GM03348 (cell line): ENCODE data around the gene LYPD3.
A peak's percentile ranks its signal among the peaks of the same experiment; 100 is the strongest.

Experiments used
- DNase-seq: peaks from one replicate; pipeline ENCODE4 v3.0.0; 2012; ENCODE audit warnings: low spot score

LYPD3 gene

DNA sequence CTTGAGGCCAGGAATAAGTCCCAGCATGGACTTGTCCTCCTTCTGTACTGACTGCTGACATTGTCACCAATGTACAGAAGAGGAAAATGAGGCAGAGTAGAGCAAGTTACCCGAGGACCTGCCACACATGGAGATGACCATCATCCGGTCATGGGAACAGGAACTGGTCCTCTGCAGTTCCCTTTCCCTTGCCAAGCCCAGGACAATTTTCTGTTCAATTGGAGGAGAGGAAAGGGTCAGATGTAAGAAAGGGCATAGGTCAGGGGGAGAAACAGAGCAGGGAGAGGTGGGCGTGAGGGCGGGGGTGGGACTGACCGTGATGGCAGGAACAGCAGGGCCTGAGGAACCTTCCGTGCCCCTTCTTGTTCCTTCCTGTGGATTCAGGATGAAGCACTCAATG, 20.5 kb upstream of the LYPD3 start:
- no peak for DNase-seq

DNA sequence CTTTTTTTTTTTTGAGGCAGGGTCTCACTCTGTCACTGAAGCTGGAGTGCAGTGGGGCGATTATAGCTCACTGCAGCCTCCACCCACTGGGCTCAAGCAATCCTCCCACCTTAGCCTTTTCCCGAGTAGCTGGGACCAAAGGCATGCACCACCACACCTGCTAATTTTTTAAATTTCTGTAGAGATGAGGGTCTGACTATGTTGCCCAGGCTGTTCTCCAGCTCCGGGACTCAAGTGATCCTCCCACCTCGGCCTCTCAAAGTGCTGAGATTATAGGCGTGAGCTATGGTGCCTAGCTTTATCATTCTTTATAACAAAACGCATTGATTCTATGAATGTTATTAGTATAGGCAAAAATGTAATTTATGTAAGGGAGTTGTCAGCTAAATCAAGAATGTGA, 17.9 kb upstream of the LYPD3 start:
- no peak for DNase-seq

DNA sequence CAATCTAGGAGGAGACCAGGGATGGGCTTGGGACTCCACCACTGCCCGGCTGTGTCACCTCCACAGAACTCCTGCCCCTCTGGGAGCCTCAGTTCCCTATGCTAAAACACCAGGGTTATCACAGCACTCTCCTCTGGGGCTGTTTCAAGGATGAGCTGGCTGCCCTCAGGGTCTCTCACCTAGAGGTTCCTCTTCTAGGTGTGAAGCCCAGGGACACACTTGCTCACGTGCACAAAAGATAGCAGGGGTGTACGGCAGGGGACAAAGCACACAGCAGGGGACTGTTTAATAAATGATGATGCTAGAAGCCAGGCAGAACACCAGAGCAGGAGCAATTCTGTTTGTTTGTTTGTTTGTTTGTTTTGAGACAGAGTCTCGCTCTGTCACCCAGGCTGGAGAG, 16.8 kb upstream of the LYPD3 start:
- DNase-seq = no peak

DNA sequence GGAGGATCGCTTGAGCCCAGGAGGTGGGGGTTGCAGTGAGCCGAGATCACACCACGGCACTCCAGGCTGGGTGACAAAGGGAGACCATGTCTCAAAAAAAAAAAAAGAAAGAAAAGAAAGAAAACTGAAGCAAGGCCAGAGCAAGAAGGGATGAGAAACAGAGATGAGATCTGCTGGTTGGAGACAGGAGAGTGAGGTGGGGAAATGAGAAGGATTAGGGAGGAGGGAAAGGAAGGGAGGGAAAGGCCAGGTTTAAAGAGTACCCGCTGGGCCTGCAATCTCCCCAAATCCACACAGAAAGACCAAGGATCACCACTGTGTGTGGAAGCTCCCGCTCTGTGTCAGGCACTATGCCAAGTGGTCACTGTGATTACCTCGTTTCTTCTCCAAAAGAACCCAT, 16.3 kb upstream of the LYPD3 start:
- DNase-seq = no peak

DNA sequence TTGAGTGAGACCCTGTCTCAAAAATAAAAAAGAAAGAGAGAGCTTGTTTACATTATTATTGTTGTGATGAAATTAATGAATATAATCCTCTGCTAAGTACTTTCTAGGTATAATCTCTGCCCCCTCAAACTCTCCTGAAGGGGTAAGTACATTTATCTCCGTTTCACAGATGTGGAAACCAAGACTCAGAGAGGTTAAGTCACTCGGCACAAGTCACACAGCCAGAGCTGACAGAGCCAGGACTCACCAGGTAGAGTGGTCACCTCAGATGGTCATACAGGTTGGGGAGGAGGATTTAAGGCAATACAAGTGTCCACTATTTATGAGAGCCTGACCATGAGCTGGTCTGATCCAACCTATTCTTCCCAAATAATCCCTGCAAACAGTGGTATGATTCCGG, 15.2 kb upstream of the LYPD3 start:
- no peak for DNase-seq

DNA sequence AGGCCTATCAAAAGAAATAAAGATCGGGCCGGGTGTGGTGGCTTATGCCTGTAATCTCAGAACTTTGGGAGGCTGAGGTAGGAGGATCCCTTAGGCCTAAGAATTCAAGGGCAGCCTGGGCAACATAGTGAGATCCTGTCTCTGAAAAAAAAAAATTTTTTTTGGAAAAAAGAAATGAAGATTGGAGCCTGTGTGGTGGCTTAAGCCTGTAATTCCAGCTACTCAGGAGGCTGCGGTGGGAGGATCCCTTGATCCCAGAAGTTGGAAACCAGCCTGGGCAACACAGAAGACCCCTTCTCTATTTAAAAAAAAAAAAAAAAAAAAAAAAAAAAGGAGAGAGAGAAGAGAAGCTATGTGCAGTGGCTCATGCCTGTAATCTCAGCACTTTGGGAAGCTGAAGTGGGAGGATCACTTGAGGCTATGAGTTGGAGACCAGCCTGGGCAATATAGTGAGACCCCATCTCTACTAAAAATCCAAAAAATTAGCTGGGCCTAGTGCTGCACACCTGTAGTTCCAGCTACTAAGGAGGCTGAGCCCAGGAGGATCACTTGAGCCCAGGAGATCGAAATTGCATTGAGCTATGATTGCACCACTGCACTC, 14.7 kb upstream of the LYPD3 start:
- DNase-seq = no peak

DNA sequence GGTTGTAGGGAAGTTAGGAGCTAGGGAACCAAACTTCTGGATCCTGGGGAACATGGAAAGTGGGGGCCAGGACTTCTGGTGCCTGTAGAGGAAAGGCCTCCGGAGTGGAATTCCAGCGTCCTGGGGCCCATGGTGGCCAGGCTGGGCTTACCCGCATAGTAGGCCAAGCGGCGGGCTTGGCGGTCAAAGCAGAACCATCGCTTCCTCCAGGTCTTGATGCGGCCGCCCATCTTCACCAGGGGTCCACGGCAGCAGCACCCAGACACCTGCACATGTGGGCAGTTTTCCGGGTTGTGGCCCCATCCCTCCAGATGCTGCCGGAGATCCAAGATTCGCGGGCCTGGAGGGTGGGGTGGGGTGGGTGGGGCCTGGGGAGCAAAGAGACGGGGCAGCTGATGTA, 13.8 kb upstream of the LYPD3 start:
- DNase-seq = no peak

DNA sequence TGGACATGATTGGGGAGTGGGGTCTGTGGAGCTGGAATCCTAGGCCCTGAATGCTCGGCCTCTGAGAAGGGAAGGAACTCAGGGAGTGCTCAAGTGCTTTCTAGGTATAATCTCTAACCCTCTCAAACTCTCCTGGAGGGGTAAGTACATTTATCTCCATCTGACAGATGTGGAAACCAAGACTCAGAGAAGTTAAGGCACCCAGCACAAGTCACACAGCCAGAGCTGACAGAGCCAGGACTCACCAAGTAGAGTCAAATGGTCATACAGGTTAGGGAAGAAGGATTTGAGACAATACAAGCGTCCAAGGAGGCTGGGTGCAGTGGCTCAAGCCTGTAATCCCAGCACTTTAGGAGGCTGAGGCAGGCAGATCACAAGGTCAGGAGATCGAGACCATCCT, 12.9 kb upstream of the LYPD3 start:
- DNase-seq = no peak

DNA sequence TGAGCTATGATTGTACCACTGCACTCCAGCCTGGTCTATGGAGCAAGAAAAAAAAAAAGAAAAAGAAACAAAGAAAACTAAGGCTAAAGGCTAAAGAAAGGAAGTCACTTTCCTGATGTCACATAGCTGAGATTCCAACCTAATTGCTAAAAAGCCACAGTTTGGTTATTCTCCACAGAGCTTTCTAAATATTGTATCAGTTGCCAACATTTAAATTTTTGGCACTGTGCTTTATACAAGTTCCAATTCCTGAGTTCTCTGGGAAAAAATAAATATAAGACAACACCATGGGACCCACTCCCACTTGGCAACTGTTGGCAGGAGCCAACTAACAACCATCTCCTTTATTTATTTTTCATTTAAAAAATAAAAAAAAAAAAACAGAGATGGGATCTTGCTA, 11.2 kb upstream of the LYPD3 start:
- peak; percentile 83 for DNase-seq

DNA sequence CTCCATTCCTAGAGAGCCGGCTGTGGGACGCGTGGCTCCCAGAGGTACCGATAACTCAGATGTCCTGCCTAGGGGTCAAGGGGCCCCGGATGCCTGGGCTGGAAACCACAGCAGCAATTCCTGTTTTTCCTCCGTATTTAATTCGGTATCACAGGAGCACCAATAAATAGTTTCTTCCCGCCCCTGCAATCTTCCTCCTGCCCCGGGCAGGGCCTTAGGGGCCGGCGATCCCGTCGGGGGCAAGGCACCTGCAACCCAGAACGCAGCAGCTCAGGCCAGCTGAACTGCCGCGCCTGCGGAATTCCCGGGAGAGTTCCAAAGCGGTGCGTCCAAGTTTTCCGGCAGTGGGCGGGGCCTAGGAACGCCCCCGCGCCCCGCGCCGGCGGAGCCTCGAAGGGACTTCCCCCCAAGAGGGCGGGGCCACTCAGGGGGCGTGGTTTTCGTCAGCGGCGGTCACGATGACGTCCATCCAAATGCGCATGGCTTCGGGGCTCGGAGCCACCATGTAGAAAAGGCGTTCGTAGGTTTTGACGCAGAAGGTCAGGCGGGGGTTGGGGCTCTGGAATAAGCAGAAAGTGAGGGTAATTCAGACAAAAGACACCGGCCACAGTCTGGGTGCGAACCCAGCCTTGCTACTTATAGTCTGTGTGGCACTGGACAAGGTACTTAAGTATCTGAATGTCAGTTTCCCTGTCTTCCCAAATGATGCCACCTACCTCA, 9.7 kb upstream of the LYPD3 start:
- DNase-seq = peak; percentile 94

DNA sequence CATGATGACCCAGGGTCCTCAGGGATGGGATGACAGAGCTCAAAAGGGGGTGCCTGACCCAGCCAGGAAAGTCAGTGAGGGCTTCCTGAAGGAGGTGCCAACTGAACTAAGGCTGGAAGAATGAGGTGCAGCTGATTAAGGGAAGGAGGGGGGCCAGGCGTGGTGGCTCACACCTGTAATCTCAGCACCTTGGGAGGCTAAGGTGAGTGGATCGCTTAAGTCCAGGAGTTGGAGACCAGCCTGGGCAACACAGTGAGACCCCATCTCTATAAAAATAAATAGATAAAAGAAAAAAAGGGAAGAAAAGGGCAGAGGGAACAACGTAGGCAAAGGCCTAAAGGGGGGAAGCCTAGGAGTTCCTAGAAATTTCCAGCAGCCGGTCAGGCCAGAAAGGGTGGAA, 9.1 kb upstream of the LYPD3 start:
- DNase-seq = no peak

DNA sequence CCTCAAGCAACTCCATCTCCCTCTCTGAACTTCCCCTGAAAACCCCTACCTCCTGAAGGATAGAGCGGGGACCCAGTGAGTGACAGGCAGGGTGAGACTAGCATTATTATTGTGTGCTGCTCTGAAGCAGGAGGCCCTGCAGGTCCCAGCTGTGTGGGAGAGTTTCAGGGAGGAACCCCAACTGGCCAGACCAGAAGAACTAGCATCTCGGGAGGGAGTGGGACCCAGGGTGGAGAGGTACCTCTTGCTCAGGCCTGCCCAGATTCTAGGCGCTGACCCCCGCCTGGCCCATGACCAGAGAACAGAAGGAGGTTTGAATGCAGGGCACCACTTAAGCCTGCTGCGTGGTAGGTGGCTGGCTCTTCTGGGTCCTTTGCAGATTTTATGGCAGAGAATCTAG, 5.7 kb upstream of the LYPD3 start:
- no peak for DNase-seq

DNA sequence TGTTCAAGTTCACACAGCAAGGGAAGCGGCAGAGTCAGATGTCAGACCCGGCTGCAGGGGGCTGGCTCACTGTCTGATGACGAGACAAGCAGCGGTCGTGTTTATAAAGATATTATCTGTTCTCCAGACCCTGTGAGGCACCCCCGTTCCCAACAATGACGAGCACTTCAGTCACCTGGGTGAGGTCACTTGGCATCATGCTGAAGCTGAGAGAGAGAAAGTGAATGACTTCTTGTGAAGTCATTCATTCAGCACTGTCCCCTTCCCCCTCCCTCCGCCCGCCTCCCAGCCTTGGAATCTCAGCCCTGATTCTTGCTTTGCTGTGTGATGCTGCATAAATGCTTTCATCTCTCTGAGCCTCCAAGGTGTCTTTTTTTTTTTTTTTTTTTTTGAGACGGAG, 4.9 kb upstream of the LYPD3 start:
- DNase-seq = no peak

DNA sequence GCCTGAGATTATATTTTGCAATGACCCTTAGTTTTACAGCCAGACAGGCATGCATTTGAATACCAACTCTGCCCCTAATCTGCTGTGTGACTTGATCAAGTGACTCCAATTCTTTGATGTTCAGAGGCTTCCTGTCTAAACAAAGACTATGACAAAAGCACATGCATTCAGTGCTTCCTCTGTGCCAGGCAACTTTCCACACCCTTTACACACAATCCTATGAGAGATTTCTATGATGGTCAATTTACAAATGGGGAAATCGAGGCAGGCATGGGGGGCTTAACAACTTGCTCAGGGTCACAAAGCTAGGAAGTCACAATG, 3.7 kb upstream of the LYPD3 start:
- DNase-seq = no peak

DNA sequence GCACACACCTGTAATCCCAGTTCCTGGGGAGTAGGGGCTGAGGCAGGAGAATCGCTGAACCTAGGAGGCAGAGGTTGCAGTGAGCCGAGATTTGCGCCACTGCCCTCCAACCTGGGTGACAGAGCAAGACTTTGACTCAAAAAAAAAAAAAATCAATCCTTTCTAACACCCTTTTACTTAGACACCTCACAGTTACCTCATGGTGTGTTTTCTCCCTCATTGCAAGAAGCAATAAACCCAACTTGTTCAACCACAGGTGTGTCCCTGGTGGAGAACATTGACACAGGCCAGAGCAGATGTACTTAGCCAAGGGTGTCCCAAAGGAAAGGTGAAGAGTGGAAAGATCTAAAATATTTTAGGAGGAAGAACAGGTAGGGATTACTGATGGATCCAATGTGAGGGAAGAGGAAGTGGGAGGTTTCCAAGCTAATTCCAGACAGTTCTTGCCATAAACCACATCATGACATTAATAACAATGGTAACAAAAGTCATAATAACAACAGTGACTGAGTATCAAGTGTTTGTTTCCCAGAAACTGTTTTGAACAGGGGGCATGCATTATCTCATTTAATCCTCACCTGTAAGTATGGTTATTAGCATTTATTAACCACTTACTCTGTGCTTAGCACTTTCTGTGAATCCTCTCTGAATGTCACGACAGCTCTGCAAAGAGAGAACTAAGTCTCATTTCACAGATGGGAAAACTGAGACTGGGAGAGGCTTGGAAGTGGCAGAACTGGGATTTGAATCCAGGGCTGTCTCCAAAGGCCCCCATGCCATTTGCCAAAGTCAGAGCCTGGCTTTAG, 3.1 kb upstream of the LYPD3 start:
- no peak for DNase-seq

DNA sequence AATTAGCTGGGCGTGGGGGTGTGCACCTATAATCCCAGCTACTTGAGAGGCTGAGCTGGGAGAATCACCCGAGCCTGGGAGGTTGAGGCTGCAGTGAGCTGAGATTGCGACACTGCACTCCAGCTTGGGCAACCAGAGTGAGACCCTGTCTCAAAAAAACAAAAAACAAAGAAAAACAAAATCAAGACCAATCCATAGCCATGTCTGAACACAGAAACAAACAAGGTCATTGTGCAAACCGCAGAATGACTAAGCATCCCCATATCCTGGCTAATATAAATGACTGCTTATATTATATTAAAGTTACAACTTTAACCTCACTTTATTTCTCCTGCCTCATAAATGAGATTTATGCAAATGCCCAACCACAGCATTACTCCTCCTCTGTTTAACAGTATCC, 2.3 kb upstream of the LYPD3 start:
- no peak for DNase-seq

DNA sequence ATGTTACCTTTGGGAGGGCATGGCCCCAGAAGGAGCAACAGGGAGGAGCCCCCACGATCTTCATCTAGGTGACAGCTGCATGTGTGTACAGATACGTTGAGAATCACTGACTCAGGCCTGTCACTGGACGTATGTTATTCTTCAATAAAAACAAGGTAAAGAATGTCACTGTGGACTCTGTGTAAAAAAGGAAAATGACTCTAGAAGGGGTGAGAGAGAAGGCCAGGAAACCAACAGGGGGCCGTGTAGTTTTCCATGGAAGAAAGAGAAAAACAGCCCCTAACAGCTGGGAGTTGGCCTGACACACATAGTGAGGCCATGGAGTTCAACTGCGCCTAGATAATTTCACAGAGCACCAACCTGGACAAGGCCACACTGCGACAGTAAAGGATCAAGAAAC, 1.9 kb upstream of the LYPD3 start:
- no peak for DNase-seq

DNA sequence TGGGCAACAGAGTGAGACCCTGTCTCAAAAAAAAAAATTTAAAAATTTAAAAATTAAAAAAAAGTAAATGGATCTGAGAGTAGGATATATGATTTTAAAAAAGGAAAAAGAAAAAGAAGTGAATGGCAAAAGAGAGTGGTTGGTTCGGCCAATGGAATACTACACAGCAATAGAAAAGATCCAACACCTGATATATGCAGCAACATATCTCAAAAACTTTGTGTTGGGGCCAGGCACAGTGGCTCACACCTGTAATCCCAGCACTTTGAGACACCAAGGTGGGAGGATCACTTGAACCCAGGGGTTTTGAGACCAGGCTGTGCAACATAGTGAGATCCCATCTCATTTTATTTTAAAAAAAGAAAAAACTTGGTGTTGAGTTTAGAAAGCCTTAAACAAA, 1.4 kb upstream of the LYPD3 start:
- DNase-seq = no peak

DNA sequence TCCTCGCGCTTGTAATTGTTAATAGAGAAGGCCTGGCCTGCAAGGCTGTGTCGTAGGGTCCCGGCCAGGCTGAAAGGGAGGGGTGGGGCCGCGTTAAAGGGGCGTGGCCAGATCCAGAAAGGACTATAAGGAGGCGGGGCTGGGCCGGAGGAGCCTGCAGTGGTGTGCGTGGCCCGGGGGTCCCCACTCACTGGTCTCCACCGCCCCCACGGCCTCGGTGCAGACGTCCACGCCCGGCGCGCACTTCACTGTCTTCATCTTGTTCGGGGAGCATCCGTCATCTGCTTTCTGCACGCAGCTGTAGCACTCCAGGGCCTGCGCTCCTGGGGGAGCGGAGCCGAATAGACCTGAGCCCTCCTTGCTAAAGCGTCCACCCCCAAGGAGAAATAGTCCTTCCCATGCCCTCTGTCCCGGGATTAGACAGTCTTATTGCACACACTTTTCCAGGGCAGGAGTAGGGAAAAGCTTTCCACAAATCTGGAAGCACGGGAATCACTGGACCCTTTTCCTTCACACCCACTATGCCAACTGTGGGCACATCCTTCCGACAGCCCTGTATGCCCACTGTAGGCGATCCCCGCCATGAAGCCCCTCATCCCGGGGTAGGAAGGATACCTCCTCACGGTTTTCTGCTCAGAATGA, 1.2 kb downstream of the LYPD3 start:
- peak; percentile 87 for DNase-seq

DNA sequence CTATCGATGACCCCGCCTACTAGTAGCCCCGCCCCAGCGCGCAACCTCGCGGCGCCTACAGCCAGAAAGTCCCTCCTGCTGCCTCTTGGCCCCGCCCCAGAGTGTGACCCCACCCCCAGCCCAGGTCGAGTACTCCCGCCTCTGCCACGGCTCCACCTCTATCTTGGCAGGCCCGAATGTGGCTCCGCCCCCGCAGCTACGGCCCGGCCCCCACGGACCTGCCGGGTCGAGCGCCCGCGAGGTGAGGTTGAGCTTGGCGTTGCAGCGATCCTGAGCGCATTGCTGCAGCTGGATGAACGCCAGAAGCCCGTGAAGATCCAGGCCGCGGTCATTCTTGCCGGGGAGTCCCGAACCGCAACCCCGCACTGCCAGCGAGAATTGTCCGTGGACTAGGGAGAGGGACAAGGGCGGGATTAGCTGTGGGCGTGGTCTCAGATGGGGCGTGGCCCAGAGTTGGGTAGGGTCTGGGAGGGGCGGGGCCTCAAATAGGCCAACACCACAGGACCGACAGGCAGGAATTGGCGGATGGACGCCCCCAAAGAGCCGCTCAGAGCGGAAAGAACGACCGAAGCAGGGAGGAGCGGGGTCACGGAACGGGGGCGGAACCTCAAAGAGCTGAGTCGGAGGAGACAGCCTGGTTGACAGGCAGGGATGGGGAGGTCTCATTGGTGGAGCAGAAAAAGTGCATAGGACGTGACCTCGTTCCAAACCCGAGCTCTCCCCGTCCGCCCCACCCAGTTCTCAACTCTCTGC, 1.9 kb downstream of the LYPD3 start:
- DNase-seq = peak; percentile 94

DNA sequence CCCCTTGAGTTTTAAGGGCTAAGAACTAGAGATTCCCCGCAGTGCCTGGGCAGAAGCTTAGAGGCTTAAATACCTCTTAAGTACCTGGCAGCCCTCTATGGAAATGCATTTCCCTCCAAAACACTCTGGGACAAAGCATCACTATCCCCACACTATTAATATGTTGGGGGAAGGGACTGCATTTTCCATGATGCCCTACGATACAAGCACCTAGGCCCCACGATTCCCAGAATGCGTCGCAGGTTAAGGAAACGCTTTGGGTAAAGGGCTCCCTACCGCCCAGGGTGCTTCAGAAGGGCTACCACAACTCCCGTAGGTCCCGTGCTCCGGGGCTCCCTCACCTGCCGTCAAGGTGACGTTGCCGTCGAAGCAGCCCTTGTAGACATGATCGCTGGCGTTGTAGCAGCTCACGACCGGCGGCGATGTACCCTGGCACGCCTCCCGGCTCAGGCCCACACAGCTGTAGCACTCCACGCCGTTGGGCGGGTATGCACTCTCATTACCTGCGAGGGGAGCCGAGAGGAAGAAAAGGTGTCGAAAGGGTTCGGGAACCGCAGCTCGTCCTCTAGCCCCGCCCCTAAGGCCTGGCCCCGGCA, 2.5 kb downstream of the LYPD3 start:
- DNase-seq = no peak

DNA sequence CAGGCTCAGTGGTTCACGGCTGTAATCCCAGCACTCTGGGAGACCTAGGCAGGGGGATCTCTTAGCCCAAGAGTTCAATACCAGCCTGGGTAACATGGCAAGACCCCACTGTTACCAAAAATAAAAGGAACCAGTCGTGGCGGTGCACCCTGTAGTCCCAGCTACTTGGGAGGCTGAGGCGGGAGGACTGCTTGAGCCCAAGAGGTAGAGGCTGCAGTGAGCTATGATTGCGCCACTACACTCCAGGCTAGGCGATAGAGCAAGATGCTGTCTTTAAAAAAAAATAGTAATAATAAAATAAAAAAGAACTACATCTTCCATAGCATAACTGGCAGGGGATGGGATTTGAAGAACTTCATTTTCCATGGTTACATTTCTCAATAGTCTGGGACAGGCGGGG, 3.0 kb downstream of the LYPD3 start:
- DNase-seq = no peak
